Mesendoderm (in vitro differentiated cells): ENCODE results near the gene CLCNKA.
A peak's percentile ranks its signal among the peaks of the same experiment; 100 is the strongest.
"Not testable (repeated sequence)": the region's sequence is repeated elsewhere in the genome, so short reads cannot be mapped to it uniquely, and the experiment has no call there.

Experiments
- DNase-seq: peaks from one replicate; pipeline ENCODE4 v3.0.0; 2013
- H2AK5ac ChIP-seq: 2 replicates; pipeline ENCODE4 v1.6.1; 2013; ENCODE audit warnings: low read length, inconsistent platforms
- H2BK120ac ChIP-seq: 2 replicates; pipeline ENCODE4 v1.6.1; 2013; ENCODE audit warnings: low read depth, mild to moderate bottlenecking, low read length, moderate library complexity, mixed read lengths
- H2BK15ac ChIP-seq: replicated peaks from 2 replicates; pipeline ENCODE4 v1.6.1; 2013; ENCODE audit warnings: low read depth, mild to moderate bottlenecking, moderate library complexity
- H2BK5ac ChIP-seq: 2 replicates; pipeline ENCODE4 v1.6.1; 2013; ENCODE audit warnings: low read length, inconsistent platforms
- H3K18ac ChIP-seq: 2 replicates; pipeline ENCODE4 v1.6.1; 2013; ENCODE audit warnings: mild to moderate bottlenecking, low read length, mixed read lengths
- H3K23ac ChIP-seq: one replicate; pipeline ENCODE4 v1.6.1; 2013; ENCODE audit warnings: low read length
- H3K27ac ChIP-seq: 2 replicates; pipeline ENCODE4 v1.5.1; 2013; ENCODE audit warnings: low read depth, mild to moderate bottlenecking, inconsistent platforms, low read length, moderate library complexity
- H3K27me3 ChIP-seq: 2 replicates; pipeline ENCODE4 v1.6.1; 2013; ENCODE audit warnings: low read length, control low read depth, mild to moderate bottlenecking, inconsistent platforms; ENCODE audit not compliant: insufficient read depth, poor library complexity
- H3K36me3 ChIP-seq: 2 replicates; pipeline ENCODE4 v1.6.1; 2013; ENCODE audit warnings: low read length, inconsistent platforms; ENCODE audit not compliant: control insufficient read depth, insufficient read depth
- H3K4ac ChIP-seq: one replicate; pipeline ENCODE4 v1.6.1; 2013; ENCODE audit warnings: low read depth, mild to moderate bottlenecking, low read length, moderate library complexity
- H3K4me1 ChIP-seq: 2 replicates; pipeline ENCODE4 v1.6.1; 2013; ENCODE audit warnings: low read depth, low read length, inconsistent platforms; ENCODE audit not compliant: control insufficient read depth
- H3K4me2 ChIP-seq: 2 replicates; pipeline ENCODE4 v1.6.1; 2013; ENCODE audit warnings: low read length
- H3K4me3 ChIP-seq: 2 replicates; pipeline ENCODE4 v1.5.1; 2013; ENCODE audit warnings: mild to moderate bottlenecking, low read length
- H3K56ac ChIP-seq: one replicate; pipeline ENCODE4 v1.6.1; 2013; ENCODE audit warnings: low read length
- H3K79me1 ChIP-seq: 2 replicates; pipeline ENCODE4 v1.6.1; 2013; ENCODE audit warnings: low read length, inconsistent platforms
- H3K79me2 ChIP-seq: 2 replicates; pipeline ENCODE4 v1.6.1; 2013; ENCODE audit warnings: mild to moderate bottlenecking, low read length; ENCODE audit not compliant: control insufficient read depth, insufficient read depth
- H3K9ac ChIP-seq: 2 replicates; pipeline ENCODE4 v1.6.1; 2013; ENCODE audit warnings: low read length, inconsistent platforms
- H4K5ac ChIP-seq: one replicate; pipeline ENCODE4 v1.6.1; 2013; ENCODE audit warnings: low read length
- H4K8ac ChIP-seq: one replicate; pipeline ENCODE4 v1.6.1; 2013; ENCODE audit warnings: low read depth, mild to moderate bottlenecking, control low read depth, low read length, moderate library complexity
- WGBS: extraction: QIAGEN DNeasy Blood & Tissue Kit; methylation state at CpG from one replicate; pipeline ENCODE4 v1.1.7; 2013; ENCODE audit warnings: low lambda C conversion rate, missing lambda C conversion rate; ENCODE audit not compliant: insufficient coverage; ENCODE audit errors: extremely low coverage; 5-methylcytosine and 5-hydroxymethylcytosine counted together

Gene CLCNKA

DNA sequence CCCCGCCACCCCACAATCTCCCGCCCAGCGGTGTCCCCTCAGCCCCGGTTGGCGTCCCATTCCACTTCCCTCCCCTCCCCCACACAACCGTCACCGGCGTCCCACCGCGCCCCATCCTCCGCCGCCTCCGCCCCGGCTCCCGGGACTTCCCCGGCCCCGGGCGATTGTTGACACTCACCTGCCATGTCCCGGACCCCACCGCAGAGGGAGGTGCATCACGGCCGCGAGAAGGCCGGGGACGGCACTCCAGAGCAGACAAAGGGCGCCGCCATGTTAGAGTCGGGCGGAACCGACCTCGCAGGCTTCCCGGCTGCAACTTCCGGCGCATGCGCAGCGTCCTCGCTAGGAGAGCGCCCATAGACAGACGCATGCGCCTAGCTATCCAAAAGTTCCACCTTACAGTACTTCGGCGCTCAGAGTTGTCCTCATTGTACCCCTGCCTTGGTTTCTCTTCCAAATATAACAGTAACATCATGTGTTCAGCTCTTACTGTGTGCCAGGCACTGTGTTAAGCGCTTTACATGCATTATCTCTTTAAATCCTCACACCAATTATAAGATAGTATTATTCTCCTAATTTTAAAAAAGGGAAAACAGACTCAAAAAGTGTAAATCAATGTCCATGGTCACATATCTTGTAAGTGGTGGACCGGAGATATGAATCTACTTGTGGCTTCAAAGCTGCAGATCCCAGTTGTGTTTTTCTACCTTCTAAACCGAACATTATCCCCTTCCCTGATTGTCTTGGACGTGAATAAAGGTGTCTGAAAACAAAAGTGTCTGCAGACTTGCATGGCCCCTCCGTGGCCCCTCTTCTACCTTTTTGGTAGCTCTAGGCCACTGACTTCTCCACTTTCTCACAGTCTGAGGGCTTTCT lies 45.8 kb upstream of the CLCNKA start, which contains the start of gene ZBTB17:
ZBTB17 (minus strand) TSS at position 297 of the 876 bp plus-strand sequence. CDS start 27,606 bp downstream, outside the sequence.
- peak within 1 kb of the TSS; percentile 92 for H3K9ac ChIP-seq
- H4K5ac ChIP-seq = peak within 1 kb of the TSS; percentile 88
- peak within 1 kb of the TSS; percentile 25 for H3K27ac ChIP-seq
- H3K27me3 ChIP-seq = no peaks in the 10 kb centered on the region
- peak within 1 kb of the TSS; percentile 82 for H3K18ac ChIP-seq
- H3K56ac ChIP-seq = peak within 1 kb of the TSS; percentile 98
- H3K23ac ChIP-seq = no peak within 1 kb of the TSS
- H3K36me3 ChIP-seq = no peaks in the 10 kb centered on the region
- no peak within 1 kb of the TSS for H2AK5ac ChIP-seq
- peak within 1 kb of the TSS; percentile 91 for H3K4me3 ChIP-seq
- H3K4ac ChIP-seq = no peak within 1 kb of the TSS
- no peak within 1 kb of the TSS for H2BK15ac ChIP-seq
- H3K4me2 ChIP-seq = peak within 1 kb of the TSS; percentile 95
- peaks cover 6% of the 10 kb centered on the region for H3K79me1 ChIP-seq
- no peak within 1 kb of the TSS for H2BK5ac ChIP-seq
- H4K8ac ChIP-seq = peak within 1 kb of the TSS; percentile 7
- peaks cover 3% of the 10 kb centered on the region for H3K4me1 ChIP-seq
- no peak within 1 kb of the TSS for H2BK120ac ChIP-seq
- WGBS = no CpG with 5 or more reads among the region's 47 CpGs
- peak; percentile 96 for DNase-seq
- no peaks in the 10 kb centered on the region for H3K79me2 ChIP-seq

DNA sequence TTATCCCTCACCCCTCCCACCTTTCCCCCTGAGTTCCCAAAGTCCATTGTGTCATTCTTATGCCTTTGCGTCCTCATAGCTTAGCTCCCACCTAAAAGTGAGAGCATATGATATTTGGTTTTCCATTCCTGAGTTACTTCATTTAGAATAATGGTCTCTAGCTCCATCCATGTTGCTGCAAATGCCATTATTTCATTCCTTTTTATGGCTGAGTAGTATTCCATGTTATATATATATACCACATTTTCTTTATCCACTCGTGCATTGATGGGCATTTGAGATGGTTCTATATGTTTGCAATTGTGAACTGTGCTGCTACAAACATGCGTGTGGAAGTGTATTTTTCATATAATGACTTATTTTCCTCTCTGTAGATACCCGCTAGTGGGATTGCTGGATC lies 43.9 kb upstream of the CLCNKA start:
- WGBS = no CpG with 5 or more reads among the region's 4 CpGs
- H4K8ac ChIP-seq = not testable (repeated sequence)

DNA sequence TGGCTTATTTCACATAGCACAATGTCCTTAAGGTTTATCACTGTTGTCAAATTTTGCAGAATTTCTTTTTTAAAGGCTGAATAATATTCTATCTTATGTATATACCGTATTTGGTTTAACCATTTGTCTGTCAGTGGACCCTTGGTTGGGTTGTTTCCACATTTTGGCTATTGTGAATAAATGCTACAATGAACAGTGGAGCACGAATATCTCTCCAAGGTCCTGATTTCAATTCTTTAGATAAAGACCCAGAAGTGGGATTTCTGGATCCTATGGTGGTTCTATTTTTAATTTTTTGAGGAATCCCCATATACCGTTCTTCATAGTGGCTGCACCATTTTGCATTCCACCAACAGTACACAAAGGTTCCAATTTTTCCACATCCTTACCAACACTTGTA lies 40.2 kb upstream of the CLCNKA start:
- Histone ChIP-seq H3K4me1 (no peaks in the 10 kb centered on the region), H3K18ac (no peak overlapping the region), H3K23ac (no peak overlapping the region), H4K8ac (no peak overlapping the region), H3K4me2 (no peak overlapping the region), H3K4ac (no peak overlapping the region), H3K27me3 (no peaks in the 10 kb centered on the region), H3K79me1 (no peaks in the 10 kb centered on the region), H3K36me3 (no peaks in the 10 kb centered on the region), H3K27ac (no peak overlapping the region), H3K4me3 (no peak overlapping the region), H3K79me2 (no peaks in the 10 kb centered on the region), H3K9ac (no peak overlapping the region), H2AK5ac (no peak overlapping the region), H2BK5ac (no peak overlapping the region), H3K56ac (no peak overlapping the region), H2BK120ac (no peak overlapping the region), H4K5ac (no peak overlapping the region), H2BK15ac (no peak overlapping the region)
- DNase-seq = no peak
- no CpG with 5 or more reads among the region's 3 CpGs for WGBS

More for the DNA sequence above, 43.9 kb upstream of the CLCNKA start:
- not testable (repeated sequence) for H3K4me2 ChIP-seq, H2BK15ac ChIP-seq, H2AK5ac ChIP-seq, H2BK5ac ChIP-seq, H3K79me1 ChIP-seq, H3K9ac ChIP-seq, H3K23ac ChIP-seq, H3K36me3 ChIP-seq, H3K56ac ChIP-seq, H3K18ac ChIP-seq, H3K4ac ChIP-seq, H3K4me1 ChIP-seq, H2BK120ac ChIP-seq, H3K4me3 ChIP-seq, H3K27ac ChIP-seq, H4K5ac ChIP-seq, DNase-seq, H3K79me2 ChIP-seq, H3K27me3 ChIP-seq

- Histone ChIP-seq H4K8ac (no peak overlapping the region), H3K36me3 (no peaks in the 10 kb centered on the region), H3K27me3 (no peaks in the 10 kb centered on the region), H3K79me2 (no peaks in the 10 kb centered on the region), H2AK5ac (no peak overlapping the region), H3K4me2 (no peak overlapping the region), H3K23ac (no peak overlapping the region), H2BK120ac (no peak overlapping the region), H4K5ac (no peak overlapping the region), H3K79me1 (no peaks in the 10 kb centered on the region), H3K4me1 (no peaks in the 10 kb centered on the region), H3K56ac (no peak overlapping the region), H2BK15ac (no peak overlapping the region), H2BK5ac (no peak overlapping the region), H3K18ac (no peak overlapping the region), H3K4ac (no peak overlapping the region), H3K27ac (no peak overlapping the region), H3K4me3 (no peak overlapping the region), H3K9ac (no peak overlapping the region)
- DNase-seq = no peak
- no CpG with 5 or more reads among the region's 1 CpG for WGBS
Observed at GRCh38 chr1:15983275-15983674, 38.6 kb upstream of the CLCNKA start.

DNA sequence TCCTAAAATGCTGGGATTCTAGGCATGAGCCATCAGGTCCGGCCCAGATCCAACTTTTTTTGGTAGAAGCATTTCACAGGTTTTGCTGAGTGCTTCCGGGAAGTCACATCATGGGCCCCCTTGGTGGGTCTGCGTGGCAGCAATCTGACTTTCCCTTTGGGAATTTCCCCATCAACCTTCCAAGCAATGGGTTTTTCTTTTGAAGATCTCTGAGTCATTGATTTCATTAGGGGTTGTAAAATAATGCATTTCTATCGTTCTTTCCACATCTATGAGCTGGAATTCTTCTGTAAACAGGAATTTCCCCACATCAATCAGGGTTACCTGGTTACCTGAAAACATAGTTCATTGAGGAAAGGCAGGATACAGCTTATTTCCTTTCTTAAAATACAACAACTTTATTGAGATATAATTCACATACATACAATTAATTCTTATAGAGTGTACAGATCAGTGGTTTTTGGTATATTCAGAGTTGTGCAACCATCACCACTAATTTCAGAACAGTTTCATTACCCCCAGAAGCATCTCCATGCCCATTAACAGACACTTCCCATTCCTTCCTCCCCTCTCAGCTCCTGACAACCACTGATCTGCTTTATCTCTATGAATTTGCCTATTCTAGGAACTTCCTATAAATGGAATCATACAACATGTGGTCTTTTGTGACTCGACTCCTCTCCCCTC lies 36.1 kb upstream of the CLCNKA start:
- no peak overlapping the region for H4K8ac ChIP-seq
- no peak overlapping the region for H3K4me3 ChIP-seq
- no peak overlapping the region for H3K4ac ChIP-seq
- no peak overlapping the region for H3K9ac ChIP-seq
- no peak overlapping the region for H3K56ac ChIP-seq
- no peak overlapping the region for H2BK120ac ChIP-seq
- WGBS = no CpG with 5 or more reads among the region's 5 CpGs
- H3K4me2 ChIP-seq = no peak overlapping the region
- H3K27ac ChIP-seq = no peak overlapping the region
- H2BK5ac ChIP-seq = no peak overlapping the region
- H3K23ac ChIP-seq = no peak overlapping the region
- H3K4me1 ChIP-seq = no peaks in the 10 kb centered on the region
- no peaks in the 10 kb centered on the region for H3K79me2 ChIP-seq
- H3K27me3 ChIP-seq = no peaks in the 10 kb centered on the region
- H3K79me1 ChIP-seq = no peaks in the 10 kb centered on the region
- H2BK15ac ChIP-seq = no peak overlapping the region
- H4K5ac ChIP-seq = no peak overlapping the region
- DNase-seq = no peak
- H2AK5ac ChIP-seq = no peak overlapping the region
- no peaks in the 10 kb centered on the region for H3K36me3 ChIP-seq
- no peak overlapping the region for H3K18ac ChIP-seq
